WTC11 (cell line): Measurements from ENCODE around the gene PIAS3. TPM values are rescaled to one million over a fixed set of nuclear protein-coding genes. Genes with fewer than 3 reads are reported as not detected.

Source experiments
- ATAC-seq: fragments of 200-7000 bp; cut with Tn5 transposase; 2 replicates; pipeline ENCODE4 v1.10.0; 2021; ENCODE audit warnings: mild to moderate bottlenecking, moderate library complexity
- CTCF ChIA-PET: fragments of 300-600 bp; sonication (Branson Sonifier 250); formaldehyde crosslinking; loops from one replicate; lab custom pipeline; 2021; ENCODE audit warnings: antibody characterized with exemption; lab: Charles Lee
- POLR2A ChIA-PET: fragments of 350-600 bp; sonication (Branson Sonifier 250); formaldehyde crosslinking; loops from one replicate; lab custom pipeline; 2021; ENCODE audit warnings: antibody characterized with exemption; lab: Charles Lee
- DNase-seq: peaks from one replicate; pipeline ENCODE4 v3.0.0; 2021; ENCODE audit warnings: low spot score
- H3K27ac Mint-ChIP-seq: 2 replicates; pipeline ENCODE4 v1.8.0; 2021; ENCODE audit warnings: mixed read lengths
- H3K27me3 Mint-ChIP-seq: 2 replicates; pipeline ENCODE4 v1.8.0; 2021; ENCODE audit warnings: low read depth, mild to moderate bottlenecking, moderate library complexity, mixed read lengths
- H3K36me3 Mint-ChIP-seq: 2 replicates; pipeline ENCODE4 v1.8.0; 2021; ENCODE audit warnings: mixed read lengths
- H3K4me1 Mint-ChIP-seq: 2 replicates; pipeline ENCODE4 v1.8.0; 2022; ENCODE audit warnings: mixed read lengths
- H3K4me3 Mint-ChIP-seq: 2 replicates; pipeline ENCODE4 v1.8.0; 2021; ENCODE audit warnings: mild to moderate bottlenecking, moderate library complexity, mixed read lengths
- H3K9me3 Mint-ChIP-seq: 2 replicates; pipeline ENCODE4 v1.8.0; 2021; ENCODE audit warnings: mixed read lengths
- CREM ChIP-seq: sonication (generic); formaldehyde crosslinking; IDR thresholded peaks from 2 replicates; pipeline ENCODE4 v1.8.1; 2022; ENCODE audit warnings: mild to moderate bottlenecking, missing genetic modification reagents, moderate library complexity
- ETV6 ChIP-seq: sonication (generic); formaldehyde crosslinking; IDR thresholded peaks from 2 replicates; pipeline ENCODE4 v1.8.1; 2022; ENCODE audit warnings: mild to moderate bottlenecking, missing genetic modification reagents
- PRRX2 ChIP-seq: fragments of 250-450 bp; sonication (Bioruptor Pico); IDR thresholded peaks from 2 replicates; pipeline ENCODE4 v1.8.0; 2021; ENCODE audit warnings: mild to moderate bottlenecking
- RORB ChIP-seq: fragments of 250-450 bp; sonication (Bioruptor Pico); IDR thresholded peaks from 2 replicates; pipeline ENCODE4 v1.9.0; 2021; ENCODE audit warnings: mild to moderate bottlenecking
- SOX15 ChIP-seq: fragments of 250-450 bp; sonication (Bioruptor Pico); IDR thresholded peaks from 2 replicates; pipeline ENCODE4 v1.9.0; 2021; ENCODE audit warnings: mild to moderate bottlenecking
- TCF7 ChIP-seq: sonication (generic); formaldehyde crosslinking; IDR thresholded peaks from 2 replicates; pipeline ENCODE4 v1.8.0; 2022; ENCODE audit warnings: mild to moderate bottlenecking, low read depth, missing genetic modification reagents, moderate library complexity
- TEAD4 ChIP-seq: sonication (generic); formaldehyde crosslinking; IDR thresholded peaks from 2 replicates; pipeline ENCODE4 v1.8.0; 2022; ENCODE audit warnings: mild to moderate bottlenecking, missing genetic modification reagents
- ZBTB21 ChIP-seq: sonication (generic); formaldehyde crosslinking; IDR thresholded peaks from 2 replicates; pipeline ENCODE4 v1.8.1; 2023; ENCODE audit warnings: mild to moderate bottlenecking, missing genetic modification reagents, borderline replicate concordance
- ZNF232 ChIP-seq: sonication (generic); formaldehyde crosslinking; IDR thresholded peaks from 2 replicates; pipeline ENCODE4 v1.8.0; 2022; ENCODE audit warnings: mild to moderate bottlenecking, missing genetic modification reagents
- ZNF263 ChIP-seq: sonication (generic); formaldehyde crosslinking; IDR thresholded peaks from 2 replicates; pipeline ENCODE4 v1.8.1; 2022; ENCODE audit warnings: low read depth, mild to moderate bottlenecking, moderate library complexity, missing genetic modification reagents
- ZNF317 ChIP-seq: sonication (generic); formaldehyde crosslinking; IDR thresholded peaks from 2 replicates; pipeline ENCODE4 v1.8.1; 2023; ENCODE audit warnings: low read depth, mild to moderate bottlenecking, moderate library complexity, missing genetic modification reagents, borderline replicate concordance
- ZNF416 ChIP-seq: fragments of 250-450 bp; sonication (Bioruptor Pico); IDR thresholded peaks from 2 replicates; pipeline ENCODE4 v1.9.0; 2021; ENCODE audit warnings: mild to moderate bottlenecking, inconsistent platforms
- ZNF671 ChIP-seq: fragments of 250-450 bp; sonication (Bioruptor Pico); IDR thresholded peaks from 2 replicates; pipeline ENCODE4 v1.8.0; 2021; ENCODE audit warnings: mild to moderate bottlenecking
- microRNA-seq: library from miRNA; unstranded; fragments of <30 nt; microRNA quantifications from one replicate; pipeline ENCODE4 v1.2.0, GENCODE V29; 2022; ENCODE audit warnings: borderline number of aligned reads
- total RNA-seq: library from RNA; stranded (reverse); gene quantifications from 3 replicates; pipeline ENCODE4 v1.2.3, GENCODE V29; 2021
- TF ChIP-seq, protein P1 (sequence below): fragments of 250-450 bp; sonication (Bioruptor Pico); IDR thresholded peaks from 2 replicates; pipeline ENCODE4 v1.8.0; 2021; ENCODE audit warnings: mild to moderate bottlenecking
- TF ChIP-seq, protein P2 (sequence below): fragments of 250-450 bp; sonication (Bioruptor Pico); IDR thresholded peaks from 2 replicates; pipeline ENCODE4 v1.9.0; 2021; ENCODE audit warnings: mild to moderate bottlenecking, borderline replicate concordance
- TF ChIP-seq, protein P3 (sequence below): fragments of 250-450 bp; sonication (Bioruptor Pico); IDR thresholded peaks from 2 replicates; pipeline ENCODE4 v1.9.0; 2021; ENCODE audit warnings: mild to moderate bottlenecking
- TF ChIP-seq, protein P4 (sequence below): sonication (generic); formaldehyde crosslinking; IDR thresholded peaks from 2 replicates; pipeline ENCODE4 v1.8.1; 2023; ENCODE audit warnings: mild to moderate bottlenecking, missing genetic modification reagents, moderate library complexity

Gene PIAS3
- total RNA-seq, 1 experiment from 2014 or later: 44.9 TPM

DNA sequence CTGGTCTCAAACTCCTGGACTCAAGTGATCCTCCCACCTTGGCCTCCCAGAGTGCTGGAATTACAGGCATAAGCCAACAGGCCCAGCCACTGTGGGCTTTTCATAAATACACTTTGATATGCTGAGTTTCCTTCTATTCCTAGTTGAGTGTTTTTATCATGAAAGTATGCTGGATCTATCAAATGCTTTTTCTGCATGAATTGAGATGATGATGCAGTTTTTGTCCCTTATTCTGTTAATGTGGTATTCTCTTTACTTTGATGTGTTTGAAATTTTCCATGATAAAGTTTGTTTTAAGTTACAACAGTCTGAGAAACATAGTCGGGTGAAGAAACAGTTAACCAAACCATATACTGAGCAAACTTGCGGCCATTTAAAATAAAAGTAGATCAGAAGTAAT is 59.1 kb downstream of the PIAS3 start:
- no peaks in the 10 kb centered on the region; the same call in 1 of the 2 replicates for H3K27me3 Mint-ChIP-seq
- no peak overlapping the region for H3K27ac Mint-ChIP-seq
- no peak for TF ChIP-seq SOX15 (CRISPR knock-in tag)
- TF ChIP-seq CREM: no peak
- TF ChIP-seq, protein P1, sequence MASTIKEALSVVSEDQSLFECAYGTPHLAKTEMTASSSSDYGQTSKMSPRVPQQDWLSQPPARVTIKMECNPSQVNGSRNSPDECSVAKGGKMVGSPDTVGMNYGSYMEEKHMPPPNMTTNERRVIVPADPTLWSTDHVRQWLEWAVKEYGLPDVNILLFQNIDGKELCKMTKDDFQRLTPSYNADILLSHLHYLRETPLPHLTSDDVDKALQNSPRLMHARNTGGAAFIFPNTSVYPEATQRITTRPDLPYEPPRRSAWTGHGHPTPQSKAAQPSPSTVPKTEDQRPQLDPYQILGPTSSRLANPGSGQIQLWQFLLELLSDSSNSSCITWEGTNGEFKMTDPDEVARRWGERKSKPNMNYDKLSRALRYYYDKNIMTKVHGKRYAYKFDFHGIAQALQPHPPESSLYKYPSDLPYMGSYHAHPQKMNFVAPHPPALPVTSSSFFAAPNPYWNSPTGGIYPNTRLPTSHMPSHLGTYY (CRISPR knock-in tag): no peak
- TF ChIP-seq ZNF416 (CRISPR knock-in tag): no peak
- no peak for TF ChIP-seq ZNF263
- TF ChIP-seq ZNF232: no peak
- TF ChIP-seq TEAD4 (CRISPR knock-in tag): no peak
- TF ChIP-seq, protein P2, sequence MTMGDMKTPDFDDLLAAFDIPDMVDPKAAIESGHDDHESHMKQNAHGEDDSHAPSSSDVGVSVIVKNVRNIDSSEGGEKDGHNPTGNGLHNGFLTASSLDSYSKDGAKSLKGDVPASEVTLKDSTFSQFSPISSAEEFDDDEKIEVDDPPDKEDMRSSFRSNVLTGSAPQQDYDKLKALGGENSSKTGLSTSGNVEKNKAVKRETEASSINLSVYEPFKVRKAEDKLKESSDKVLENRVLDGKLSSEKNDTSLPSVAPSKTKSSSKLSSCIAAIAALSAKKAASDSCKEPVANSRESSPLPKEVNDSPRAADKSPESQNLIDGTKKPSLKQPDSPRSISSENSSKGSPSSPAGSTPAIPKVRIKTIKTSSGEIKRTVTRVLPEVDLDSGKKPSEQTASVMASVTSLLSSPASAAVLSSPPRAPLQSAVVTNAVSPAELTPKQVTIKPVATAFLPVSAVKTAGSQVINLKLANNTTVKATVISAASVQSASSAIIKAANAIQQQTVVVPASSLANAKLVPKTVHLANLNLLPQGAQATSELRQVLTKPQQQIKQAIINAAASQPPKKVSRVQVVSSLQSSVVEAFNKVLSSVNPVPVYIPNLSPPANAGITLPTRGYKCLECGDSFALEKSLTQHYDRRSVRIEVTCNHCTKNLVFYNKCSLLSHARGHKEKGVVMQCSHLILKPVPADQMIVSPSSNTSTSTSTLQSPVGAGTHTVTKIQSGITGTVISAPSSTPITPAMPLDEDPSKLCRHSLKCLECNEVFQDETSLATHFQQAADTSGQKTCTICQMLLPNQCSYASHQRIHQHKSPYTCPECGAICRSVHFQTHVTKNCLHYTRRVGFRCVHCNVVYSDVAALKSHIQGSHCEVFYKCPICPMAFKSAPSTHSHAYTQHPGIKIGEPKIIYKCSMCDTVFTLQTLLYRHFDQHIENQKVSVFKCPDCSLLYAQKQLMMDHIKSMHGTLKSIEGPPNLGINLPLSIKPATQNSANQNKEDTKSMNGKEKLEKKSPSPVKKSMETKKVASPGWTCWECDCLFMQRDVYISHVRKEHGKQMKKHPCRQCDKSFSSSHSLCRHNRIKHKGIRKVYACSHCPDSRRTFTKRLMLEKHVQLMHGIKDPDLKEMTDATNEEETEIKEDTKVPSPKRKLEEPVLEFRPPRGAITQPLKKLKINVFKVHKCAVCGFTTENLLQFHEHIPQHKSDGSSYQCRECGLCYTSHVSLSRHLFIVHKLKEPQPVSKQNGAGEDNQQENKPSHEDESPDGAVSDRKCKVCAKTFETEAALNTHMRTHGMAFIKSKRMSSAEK (CRISPR knock-in tag): no peak
- no peak for TF ChIP-seq ETV6 (CRISPR knock-in tag)
- no peak for TF ChIP-seq ZNF317 (CRISPR knock-in tag)
- TF ChIP-seq, protein P3, sequence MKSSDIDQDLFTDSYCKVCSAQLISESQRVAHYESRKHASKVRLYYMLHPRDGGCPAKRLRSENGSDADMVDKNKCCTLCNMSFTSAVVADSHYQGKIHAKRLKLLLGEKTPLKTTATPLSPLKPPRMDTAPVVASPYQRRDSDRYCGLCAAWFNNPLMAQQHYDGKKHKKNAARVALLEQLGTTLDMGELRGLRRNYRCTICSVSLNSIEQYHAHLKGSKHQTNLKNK (CRISPR knock-in tag): no peak
- TF ChIP-seq, protein P4, sequence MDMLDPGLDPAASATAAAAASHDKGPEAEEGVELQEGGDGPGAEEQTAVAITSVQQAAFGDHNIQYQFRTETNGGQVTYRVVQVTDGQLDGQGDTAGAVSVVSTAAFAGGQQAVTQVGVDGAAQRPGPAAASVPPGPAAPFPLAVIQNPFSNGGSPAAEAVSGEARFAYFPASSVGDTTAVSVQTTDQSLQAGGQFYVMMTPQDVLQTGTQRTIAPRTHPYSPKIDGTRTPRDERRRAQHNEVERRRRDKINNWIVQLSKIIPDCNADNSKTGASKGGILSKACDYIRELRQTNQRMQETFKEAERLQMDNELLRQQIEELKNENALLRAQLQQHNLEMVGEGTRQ (CRISPR knock-in tag): no peak
- TF ChIP-seq PRRX2 (CRISPR knock-in tag): no peak
- TF ChIP-seq ZNF671 (CRISPR knock-in tag): no peak
- TF ChIP-seq ZBTB21 (CRISPR knock-in tag): no peak
- TF ChIP-seq TCF7 (CRISPR knock-in tag): no peak
- no peak for TF ChIP-seq RORB (CRISPR knock-in tag)
- H3K4me1 Mint-ChIP-seq: peaks cover 21% of the 10 kb centered on the region
- peaks cover 43% of the 10 kb centered on the region for H3K9me3 Mint-ChIP-seq
- ChIA-PET POLR2A (no interaction called here), CTCF (no interaction called here)
- H3K36me3 Mint-ChIP-seq: peaks cover 35% of the 10 kb centered on the region
- DNase-seq: no peak
- ATAC-seq: no peak
- H3K4me3 Mint-ChIP-seq: no peak overlapping the region

Small RNAs within 50 kb of the gene (microRNA-seq; reads per million reads assigned to microRNA genes)
- not detected for gene MIR6736

Other genes with a start within 250 kb of the PIAS3 start
- gene PDZK1, start 151.7 kb downstream of the PIAS3 start, total RNA-seq: 0.57 to 0.77 TPM (median 0.57 TPM) in 3 replicates
- gene CD160, start 139.6 kb downstream of the PIAS3 start, total RNA-seq: not detected in 3 replicates
- gene RNF115, start 35.0 kb downstream of the PIAS3 start, total RNA-seq: 8.1 to 9.2 TPM (median 9.0 TPM) in 3 replicates
- gene POLR3C, start 34.9 kb downstream of the PIAS3 start, total RNA-seq: 20.2 to 24.9 TPM (median 22.7 TPM) in 3 replicates
- gene NUDT17, start 13.5 kb downstream of the PIAS3 start, total RNA-seq: 2.7 to 3.5 TPM (median 3.3 TPM) in 3 replicates
- 2.7 to 3.2 TPM (median 2.9 TPM) in 3 replicates for gene ANKRD35, start 26.8 kb upstream of the PIAS3 start, total RNA-seq
- 0.31 to 0.34 TPM (median 0.32 TPM) in 3 replicates for gene ITGA10, start 51.0 kb upstream of the PIAS3 start, total RNA-seq
- 10.9 to 12.5 TPM (median 11.8 TPM) in 3 replicates for gene PEX11B, start 59.6 kb upstream of the PIAS3 start, total RNA-seq
- gene RBM8A, start 68.4 kb upstream of the PIAS3 start, total RNA-seq: 199 to 215 TPM (median 212 TPM) in 3 replicates
- 3.0 to 3.8 TPM (median 3.8 TPM) in 3 replicates for gene LIX1L, start 98.9 kb upstream of the PIAS3 start, total RNA-seq
- 0.21 to 0.44 TPM (median 0.22 TPM) in 3 replicates for gene ANKRD34A, start 105.5 kb upstream of the PIAS3 start, total RNA-seq
- 3.8 to 8.3 TPM (median 6.7 TPM) in 3 replicates for gene POLR3GL, start 105.6 kb upstream of the PIAS3 start, total RNA-seq
- gene TXNIP, start 137.5 kb upstream of the PIAS3 start, total RNA-seq: 56.7 to 76.8 TPM (median 73.8 TPM) in 3 replicates
- gene HJV, start 162.7 kb upstream of the PIAS3 start, total RNA-seq: 0.23 to 0.50 TPM (median 0.31 TPM) in 3 replicates